Psoas muscle (tissue), 8 donors: ENCODE measurements around the gene SPAG8. TPM values are rescaled to one million over a fixed set of nuclear protein-coding genes. Genes with fewer than 3 reads are reported as not detected.

Experiments used
- ATAC-seq, 4 donors: fragments of 200-7000 bp; cut with Tn5 transposase; one replicate each; pipeline ENCODE4 v1.9.1; 2020; ENCODE audit warnings: moderate library complexity in 3 of 4, mild to moderate bottlenecking in 2 of 4
- DNase-seq, 2 donors: peaks; one replicate each; pipeline ENCODE4 v3.0.0-alpha.2; 2020
- H3K27ac ChIP-seq: fragments of 200-600 bp; one replicate; pipeline ENCODE4 v1.8.0; 2022
- H3K27me3 ChIP-seq, 3 donors: fragments of 200-600 bp in 1 of 3; one replicate each; pipeline versions ENCODE4 v1.6.1 to v1.8.0; 2013 to 2022; ENCODE audit warnings: low read length in 2 of 3, mild to moderate bottlenecking in 2 of 3, moderate library complexity in 1 of 3; ENCODE audit not compliant: insufficient read depth in 3 of 3
- H3K36me3 ChIP-seq, 2 donors: fragments of 200-600 bp in 1 of 2; one replicate each; pipeline versions ENCODE4 v1.6.1 to v1.8.0; 2013 to 2022; ENCODE audit warnings: low read depth in 1 of 2, mild to moderate bottlenecking in 1 of 2, moderate library complexity in 1 of 2; ENCODE audit not compliant: insufficient read depth in 1 of 2
- H3K4me1 ChIP-seq: fragments of 200-600 bp; one replicate; pipeline ENCODE4 v1.8.0; 2022
- H3K4me3 ChIP-seq: fragments of 200-600 bp; one replicate; pipeline ENCODE4 v1.8.0; 2022; ENCODE audit warnings: mild to moderate bottlenecking
- H3K9me3 ChIP-seq: fragments of 200-600 bp; one replicate; pipeline ENCODE4 v1.8.0; 2022
- CTCF ChIP-seq: fragments of 200-600 bp; IDR thresholded peaks from one replicate; pipeline ENCODE4 v1.8.0; 2022; ENCODE audit warnings: antibody characterized with exemption
- WGBS, 3 donors: extraction: QIAGEN DNeasy Blood & Tissue Kit; methylation state at CpG; one replicate each; pipeline versions ENCODE4 v1.1.6 to v1.1.7; 2013; 5-methylcytosine and 5-hydroxymethylcytosine counted together
- intact Hi-C, 2 donors: fragments of 100-400 bp; cut with DNase I; formaldehyde crosslinking; loops; one replicate each; pipeline versions ENCODE4 v1.11.0 to v1.14.2; 2022
- long read RNA-seq, 2 donors: library from polyadenylated mRNA; unstranded; transcript quantifications; one replicate each; pipeline ENCODE4 v2.0.0, GENCODE V29; 2021
- polyA plus RNA-seq, 3 donors: library from polyadenylated mRNA; stranded (reverse); fragments of 200-250 nt; gene quantifications; one replicate each; pipeline ENCODE4 v1.2.3, GENCODE V29; 2013
- total RNA-seq, 4 donors: library from RNA; stranded (reverse); fragmentation: NEBNext Ultra II Directional in 2 of 4; extraction: Animal tissue kit (Norgen Biotek cat#: 25700) in 2 of 4; gene quantifications; one replicate each; pipeline versions ENCODE4 v1.2.1 to v1.2.4, GENCODE V29; 2021 to 2023
- donor health status: healthy with polysubstance abuse.
- donor health status: DM: no; HTN: no; CAD: no; lungs with moderate emphysema.
- donor health status: Bipolar disorder and iron deficiency.
- donor health status: healthy.
- donor health status: DM: yes; HTN: yes; CAD: no.
- donor health status: DM: no; HTN: no; CAD: no.
- donor health status: DM: no; HTN: no; CAD: no.
- donor health status: DM: yes; HTN: yes; CAD: no.

The SPAG8 gene, protein sequence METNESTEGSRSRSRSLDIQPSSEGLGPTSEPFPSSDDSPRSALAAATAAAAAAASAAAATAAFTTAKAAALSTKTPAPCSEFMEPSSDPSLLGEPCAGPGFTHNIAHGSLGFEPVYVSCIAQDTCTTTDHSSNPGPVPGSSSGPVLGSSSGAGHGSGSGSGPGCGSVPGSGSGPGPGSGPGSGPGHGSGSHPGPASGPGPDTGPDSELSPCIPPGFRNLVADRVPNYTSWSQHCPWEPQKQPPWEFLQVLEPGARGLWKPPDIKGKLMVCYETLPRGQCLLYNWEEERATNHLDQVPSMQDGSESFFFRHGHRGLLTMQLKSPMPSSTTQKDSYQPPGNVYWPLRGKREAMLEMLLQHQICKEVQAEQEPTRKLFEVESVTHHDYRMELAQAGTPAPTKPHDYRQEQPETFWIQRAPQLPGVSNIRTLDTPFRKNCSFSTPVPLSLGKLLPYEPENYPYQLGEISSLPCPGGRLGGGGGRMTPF
- total RNA-seq = 1 to 10 TPM in 1 of 4 donors, under 1 TPM in 3; 0.39 to 1.3 (median 0.94) TPM
- polyA plus RNA-seq = 1 to 10 TPM in 1 of 3 donors, under 1 TPM in 2; 0.25 to 1.2 (median 0.56) TPM
- long read RNA-seq, donor 1 = 0 reads
- long read RNA-seq, donor 2, partial matches to known transcripts = 0 of 1 reads
- long read RNA-seq, donor 2, other reads (novel, unspliced or antisense) = 1 of 1 reads

- TF ChIP-seq CTCF = no peak
- H3K27ac ChIP-seq = peak within 1 kb of the TSS; percentile 85
- ATAC-seq (peak; percentile 70 to 75 (median 74)), DNase-seq (peak; percentile 93 to 97)
- peak within 1 kb of the TSS; percentile 69 for H3K4me3 ChIP-seq
- H3K27me3 ChIP-seq = no peaks in the 10 kb centered on the region
- peaks cover 37% of the 10 kb centered on the region for H3K4me1 ChIP-seq
- intact Hi-C loops = no loop called here
- 2% methylated on average over 28 of the region's 28 CpGs for WGBS, 3 donors
- H3K36me3 ChIP-seq = peaks cover 0 to 30% of the 10 kb centered on the region in 2 donors
- H3K9me3 ChIP-seq = no peaks in the 10 kb centered on the region
These were observed at the start of gene SPAG8 for GRCh38 chr9:35812025-35812602. TSS of gene SPAG8 (minus strand) at chr9:35812262. CDS start at chr9:35812147, 115 bp downstream.

- Histone ChIP-seq H3K27me3 (peaks cover 0 to 9% (median 3%) of the 10 kb centered on the region in 3 donors), H3K4me1 (no peaks in the 10 kb centered on the region), H3K9me3 (no peaks in the 10 kb centered on the region), H3K4me3 (no peak overlapping the region), H3K27ac (no peak overlapping the region), H3K36me3 (no peaks in the 10 kb centered on the region)
- DNase-seq = no peak
- intact Hi-C loops = no loop called here
- peak in 1 of 4 donors; percentile 10 for ATAC-seq
- 62 to 65% (median 65%) methylated on average over 12 of the region's 12 CpGs for WGBS, 3 donors
- TF ChIP-seq CTCF = no peak
These were observed 49.3 kb upstream of the SPAG8 start for GRCh38 chr9:35861161-35861897.

DNA sequence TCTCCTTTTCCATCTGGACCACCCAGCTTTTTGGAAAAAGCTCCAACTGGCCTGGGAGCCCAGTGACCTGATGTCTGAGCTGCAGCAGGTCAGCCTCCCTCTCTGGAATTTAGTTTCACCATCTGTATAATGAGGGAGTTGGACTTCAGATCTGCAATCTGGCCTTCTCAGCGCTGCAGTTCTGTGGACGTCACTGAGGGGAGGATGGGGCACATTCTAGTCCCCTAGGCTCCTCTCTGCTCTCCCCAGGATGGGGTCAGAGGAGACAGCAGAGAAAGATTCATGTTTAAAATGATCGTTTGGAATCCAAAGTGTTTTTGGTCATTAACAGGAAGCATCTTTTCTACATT lies 47.9 kb upstream of the SPAG8 start:
- no peak overlapping the region for H3K27ac ChIP-seq
- DNase-seq (no peak), ATAC-seq (peak in 1 of 4 donors; percentile 24)
- 14 to 30% (median 23%) methylated on average over 3 of the region's 3 CpGs for WGBS, 3 donors
- H3K9me3 ChIP-seq = no peaks in the 10 kb centered on the region
- peaks cover 0 to 6% (median 3%) of the 10 kb centered on the region in 3 donors for H3K27me3 ChIP-seq
- no peaks in the 10 kb centered on the region for H3K4me1 ChIP-seq
- intact Hi-C loops = no loop called here
- H3K4me3 ChIP-seq = no peak overlapping the region
- TF ChIP-seq CTCF = no peak
- H3K36me3 ChIP-seq = no peaks in the 10 kb centered on the region

- ATAC-seq = peak; percentile 49 to 85 (median 66)
- H3K27me3 ChIP-seq = peaks cover 0 to 3% (median 3%) of the 10 kb centered on the region in 3 donors
- peak in 1 of 2 donors; percentile 74 for DNase-seq
- no peaks in the 10 kb centered on the region for H3K36me3 ChIP-seq
- no peak overlapping the region for H3K4me3 ChIP-seq
- H3K9me3 ChIP-seq = no peaks in the 10 kb centered on the region
- no peak overlapping the region for H3K27ac ChIP-seq
- WGBS, 3 donors = 35 to 43% (median 36%) methylated on average over 16 of the region's 16 CpGs
- no peaks in the 10 kb centered on the region for H3K4me1 ChIP-seq
- no peak for TF ChIP-seq CTCF
- intact Hi-C loops = no loop called here
These were observed 47.4 kb upstream of the SPAG8 start for GRCh38 chr9:35859310-35859989.
